NCI-H1930 (cell line): ENCODE measurements around the gene RAB17.

Experiments
- DNase-seq, 2 experiments: peaks; one replicate each; lab custom pipeline; 2025; lab: John Stamatoyannopoulos, UW

RAB17 gene

GRCh38 chr2:237558961-237559641, 31.4 kb downstream of the RAB17 start:
- DNase-seq, result no peak

GRCh38 chr2:237557633-237558015, 32.9 kb downstream of the RAB17 start:
- no peak for DNase-seq

- no peak for DNase-seq
These were observed 33.5 kb downstream of the RAB17 start for GRCh38 chr2:237556773-237557632.

DNA sequence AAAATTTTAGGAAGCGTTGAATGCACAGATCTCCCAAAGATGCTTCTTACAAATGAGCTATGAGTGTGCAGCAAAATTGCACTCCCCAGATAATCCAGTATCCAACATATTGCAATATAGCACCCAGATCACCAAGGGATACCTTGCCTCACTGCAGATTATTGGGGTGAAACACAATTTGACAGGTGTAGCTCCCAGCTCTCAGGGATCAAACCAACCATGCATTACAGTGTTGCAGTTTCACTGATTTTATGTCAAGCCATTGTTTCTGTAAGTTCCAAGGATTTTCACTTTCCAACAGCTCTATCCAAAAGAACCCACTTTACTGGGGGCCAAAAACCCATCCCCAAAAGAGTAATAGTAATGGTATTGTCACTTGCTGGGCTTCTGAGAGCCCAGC, 35.0 kb downstream of the RAB17 start:
- no peak for DNase-seq

DNA sequence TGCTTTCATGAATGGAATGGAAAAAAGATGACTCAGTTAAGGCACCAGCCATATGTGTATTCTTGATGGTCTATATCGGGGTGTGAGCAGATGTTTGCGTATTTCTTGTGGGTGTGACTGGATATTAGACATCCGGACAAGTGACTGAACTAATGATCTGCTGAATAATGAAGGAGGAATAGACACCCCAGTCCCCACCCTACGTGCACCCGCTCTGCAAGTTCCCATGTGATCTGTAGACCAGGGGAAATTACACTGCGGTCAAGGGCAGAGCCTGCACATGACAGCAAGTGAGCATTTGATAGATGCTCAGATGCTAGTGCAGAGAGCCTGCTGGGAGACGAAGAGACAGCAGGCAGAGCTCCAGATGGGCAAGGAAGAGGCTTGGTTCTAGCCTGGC, 36.6 kb downstream of the RAB17 start:
- no peak for DNase-seq

DNA sequence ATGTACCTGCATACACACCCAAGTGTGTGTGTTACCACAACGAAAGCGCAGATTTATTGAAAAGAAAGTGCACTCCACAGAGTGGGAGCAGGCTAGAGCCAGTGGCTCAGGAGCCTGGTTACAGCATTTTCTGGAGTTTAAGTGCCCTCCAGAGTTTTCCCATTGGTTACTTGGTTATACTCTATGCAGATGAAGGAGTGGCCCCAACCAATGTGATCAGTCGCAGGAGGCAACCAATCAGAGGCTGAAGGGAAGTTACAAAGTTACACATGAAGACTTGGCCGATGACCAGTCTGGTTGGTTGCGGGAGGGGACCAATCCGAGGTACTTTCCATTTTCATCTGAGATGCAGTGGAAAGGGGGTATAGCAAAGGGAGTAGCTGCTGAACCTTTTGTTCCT, 37.6 kb downstream of the RAB17 start:
- DNase-seq, result no peak

DNA sequence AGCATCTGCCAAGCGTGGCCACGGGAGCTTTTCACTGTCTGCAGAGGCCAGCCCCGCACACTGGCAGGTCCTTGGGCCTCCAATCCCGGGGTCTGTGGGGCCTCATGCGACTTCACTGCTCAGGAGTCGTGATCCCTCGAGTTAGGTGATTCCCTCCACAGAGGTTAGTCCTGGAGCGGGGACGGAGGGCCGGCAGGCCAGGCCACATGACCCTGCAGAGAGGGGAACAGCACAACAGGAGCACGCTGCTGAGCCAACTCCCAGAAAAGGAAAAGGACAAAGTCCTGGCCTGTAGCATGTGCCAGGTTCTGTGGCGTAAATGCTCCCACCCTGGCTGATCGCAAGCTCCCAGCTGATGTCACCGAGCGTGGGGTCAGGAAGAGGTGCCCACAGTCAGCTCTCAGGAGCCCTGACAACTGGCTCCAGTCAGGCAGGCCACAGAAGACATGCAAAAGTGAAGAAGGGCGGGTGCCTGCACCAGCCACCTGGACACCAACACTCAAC, 39.4 kb downstream of the RAB17 start:
- DNase-seq, result no peak

- DNase-seq, result no peak
These were observed 40.7 kb downstream of the RAB17 start for GRCh38 chr2:237549643-237550415.

- DNase-seq, result no peak
These were observed 41.3 kb downstream of the RAB17 start for GRCh38 chr2:237549216-237549615.

GRCh38 chr2:237547841-237548416, 42.6 kb downstream of the RAB17 start:
- no peak for DNase-seq

DNA sequence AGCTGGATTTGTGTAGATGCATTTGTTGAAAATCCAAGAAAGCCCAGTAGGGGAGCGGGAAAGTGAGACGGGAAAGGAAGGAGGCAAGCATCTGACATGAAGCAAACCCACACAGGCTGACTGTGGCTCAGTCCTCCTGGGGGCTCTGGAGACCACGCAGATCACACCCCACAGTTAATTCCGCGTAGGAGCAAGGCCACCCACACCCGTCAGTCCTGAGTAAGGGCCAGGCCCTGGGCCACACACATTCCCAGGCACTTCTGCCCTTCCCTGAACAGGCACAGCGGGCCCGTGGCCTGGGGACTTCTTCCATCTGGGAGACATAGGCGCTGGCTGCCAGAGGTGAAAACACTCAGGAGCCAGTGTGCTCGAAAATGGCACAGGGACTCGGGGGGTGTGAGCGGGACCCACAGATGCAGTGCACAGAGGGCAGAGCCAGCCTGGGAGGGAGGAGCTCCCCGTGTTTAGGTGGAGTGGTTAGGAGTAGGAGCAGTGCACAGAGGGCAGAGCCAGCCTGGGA, 43.6 kb downstream of the RAB17 start:
- no peak for DNase-seq

GRCh38 chr2:237546040-237546875, 44.3 kb downstream of the RAB17 start:
- no peak for DNase-seq

- DNase-seq, result no peak
These were observed 48.4 kb downstream of the RAB17 start for GRCh38 chr2:237542001-237542704.

DNA sequence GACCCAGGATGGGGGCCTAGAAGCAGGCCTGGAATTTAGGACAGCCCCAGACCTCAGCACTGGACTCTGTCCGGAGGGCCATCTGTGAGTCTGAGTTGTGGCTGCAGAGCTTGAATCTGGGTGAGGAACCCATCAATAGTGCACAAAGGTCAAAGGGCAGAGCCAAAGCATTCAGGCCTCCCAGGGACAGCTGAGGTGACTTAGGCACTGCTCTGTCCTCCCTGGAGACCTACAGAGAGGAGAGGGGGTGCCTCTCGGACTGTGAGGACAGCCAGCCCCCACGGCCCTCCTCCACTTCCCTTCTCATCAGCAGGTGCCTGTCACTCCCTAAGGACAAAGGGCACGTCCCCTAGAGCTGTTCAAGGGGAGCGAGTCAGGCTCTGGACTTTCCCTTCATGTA, 49.3 kb downstream of the RAB17 start:
- DNase-seq, result no peak

DNA sequence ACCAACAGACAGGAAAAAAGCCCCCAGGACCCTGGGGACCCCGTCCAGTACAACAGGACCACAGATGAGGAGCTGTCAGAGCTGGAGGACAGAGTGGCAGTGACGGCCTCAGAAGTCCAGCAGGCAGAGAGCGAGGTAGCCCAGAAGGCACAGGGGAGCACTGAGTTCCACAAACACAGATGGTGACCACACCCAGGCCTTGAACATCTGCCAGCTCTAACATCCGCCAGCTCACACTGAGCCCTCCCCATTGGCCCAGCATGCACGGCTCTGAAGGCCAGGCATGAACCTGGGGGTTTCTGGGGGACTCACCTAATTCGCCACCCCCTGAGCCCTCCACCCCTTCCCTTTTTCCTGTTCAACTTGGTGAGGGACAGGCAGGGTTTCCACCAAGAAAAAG, 49.7 kb downstream of the RAB17 start:
- no peak for DNase-seq

DNA sequence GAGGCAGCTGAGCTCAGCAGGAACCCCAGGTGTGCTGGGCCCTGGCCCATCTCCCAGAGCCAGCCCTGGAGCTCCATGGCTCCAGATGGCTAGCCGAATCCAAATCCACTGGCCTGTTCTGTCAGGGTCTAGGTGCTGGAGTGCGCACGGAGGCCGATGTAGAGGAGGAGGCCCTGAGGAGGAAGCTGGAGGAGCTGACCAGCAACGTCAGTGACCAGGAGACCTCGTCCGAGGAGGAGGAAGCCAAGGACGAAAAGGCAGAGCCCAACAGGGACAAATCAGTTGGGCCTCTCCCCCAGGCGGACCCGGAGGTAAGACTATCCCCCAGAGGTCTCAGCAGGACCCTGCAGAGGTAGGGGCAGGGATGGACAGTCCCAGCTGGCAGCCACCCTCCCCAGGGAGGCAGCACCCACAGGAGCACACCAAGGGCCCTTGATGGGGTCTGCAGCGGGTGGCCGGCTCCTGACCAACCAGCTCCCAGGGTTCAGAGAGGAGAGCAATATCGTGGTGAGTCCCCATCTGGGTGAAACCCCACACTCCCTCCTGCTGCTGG, 50.2 kb downstream of the RAB17 start:
- DNase-seq, result no peak

- DNase-seq, result no peak
These were observed 50.9 kb downstream of the RAB17 start for GRCh38 chr2:237539681-237540080.

DNA sequence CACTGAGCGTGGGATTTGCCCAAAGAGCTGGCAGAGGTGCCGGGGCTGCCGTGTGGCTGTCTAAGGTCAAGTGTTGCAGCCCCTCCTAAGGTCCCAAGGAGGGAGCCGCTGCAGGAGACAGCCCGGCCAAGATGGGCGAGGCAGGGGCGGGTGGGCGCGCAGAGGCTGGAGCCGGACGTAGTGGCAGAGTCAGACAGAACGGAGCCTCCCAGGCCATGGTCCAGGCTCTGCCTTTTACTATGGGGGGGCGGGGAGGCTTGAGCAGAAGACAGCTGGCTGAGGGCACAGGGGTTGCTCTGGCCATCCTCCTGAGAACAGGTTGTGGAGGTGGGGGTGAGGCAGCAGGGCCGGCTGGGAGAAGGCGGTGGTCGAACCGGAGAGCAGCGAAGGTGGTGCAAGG, 51.6 kb downstream of the RAB17 start:
- no peak for DNase-seq

- no peak for DNase-seq
These were observed 52.4 kb downstream of the RAB17 start for GRCh38 chr2:237538001-237538720.
